HepG2 (cell line): ENCODE data around the gene RBBP5. TPM values are rescaled to one million over a fixed set of nuclear protein-coding genes. Genes with fewer than 3 reads are reported as not detected.
A peak's percentile ranks its signal among the peaks of the same experiment; 100 is the strongest.

Experiments used
- ATAC-seq: fragments of 200-7000 bp; cut with Tn5 transposase; 3 replicates; pipeline ENCODE4 v1.9.1; 2020; ENCODE audit warnings: mild to moderate bottlenecking, moderate library complexity
- BruUV-seq: library from RNA; stranded (reverse); fragments of 400-500 nt; replicated peaks from 2 replicates; lab custom pipeline; 2021; lab: Mats Ljungman, UMichigan
- CTCF ChIA-PET: fragments of 300-600 bp; formaldehyde crosslinking; extraction: SDS; loops from one replicate; lab custom pipeline; 2021; ENCODE audit warnings: low total read pairs, inconsistent platforms, low intra/inter-chr PET ratio; lab: Yijun Ruan, JAX
- POLR2A ChIA-PET: fragments of 350-600 bp; sonication (Branson Sonifier 250); formaldehyde crosslinking; loops from one replicate; lab custom pipeline; 2020; ENCODE audit warnings: antibody characterized with exemption, inconsistent platforms; lab: Yijun Ruan, JAX
- DNase-seq: peaks from one replicate; pipeline ENCODE4 v3.0.0-alpha.2; 2015; ENCODE audit warnings: low spot score
- FAIRE-seq: peaks from 3 replicates; lab custom pipeline; 2011; peaks lifted over from hg19 to GRCh38; lab: Jason Lieb, UNC
- H2AFZ ChIP-seq: one replicate; pipeline ENCODE4 v1.6.1; 2011; ENCODE audit warnings: low read length, inconsistent platforms
- H3K27ac ChIP-seq: fragments of 300-600 bp; 3 replicates; pipeline ENCODE4 v1.8.0; 2011; ENCODE audit warnings: mixed run types, mild to moderate bottlenecking, mixed read lengths, low read length, inconsistent platforms; ENCODE audit not compliant: insufficient read depth; ENCODE audit errors: extremely low read length
- H3K27me3 ChIP-seq, 2 experiments: fragments of 200-600 bp in 1 of 2; 2 replicates in 1 of 2; 3 replicates in 1 of 2; pipeline versions ENCODE4 v1.6.0 to v1.8.0; 2011; ENCODE audit warnings: low read length in 2 of 2, mild to moderate bottlenecking in 2 of 2, moderate library complexity in 2 of 2, inconsistent platforms in 1 of 2; ENCODE audit not compliant: insufficient read depth in 2 of 2, control insufficient read depth in 1 of 2
- H3K36me3 ChIP-seq, 2 experiments: fragments of 200-600 bp in 1 of 2; replicated peaks in 1 of 2; 2 replicates in 1 of 2; 3 replicates in 1 of 2; pipeline versions ENCODE4 v1.5.1 to v1.8.0; 2011; ENCODE audit warnings: low read length in 2 of 2, inconsistent platforms in 1 of 2; ENCODE audit not compliant: insufficient read depth in 2 of 2, control insufficient read depth in 1 of 2
- H3K4me1 ChIP-seq: 2 replicates; pipeline ENCODE4 v1.5.1; 2012; ENCODE audit warnings: low read length, inconsistent platforms; ENCODE audit not compliant: insufficient read depth
- H3K4me2 ChIP-seq: 2 replicates; pipeline ENCODE4 v1.6.0; 2011; ENCODE audit warnings: low read depth, low read length, inconsistent platforms
- H3K4me3 ChIP-seq, 3 experiments: fragments of 200-600 bp in 1 of 3; sonication (generic), shearing (Covaris generic) in 1 of 3; replicated peaks in 1 of 3; 2 replicates each; pipeline ENCODE4 v1.5.1; 2011 to 2016; ENCODE audit warnings: low read length in 3 of 3, inconsistent platforms in 2 of 3, low read depth in 2 of 3, mild to moderate bottlenecking in 2 of 3, control low read depth in 1 of 3, mixed read lengths in 1 of 3; ENCODE audit not compliant: insufficient read depth in 1 of 3
- H3K79me2 ChIP-seq: one replicate; pipeline ENCODE4 v1.6.1; 2011; ENCODE audit warnings: low read length, inconsistent platforms; ENCODE audit not compliant: insufficient read depth
- H3K9ac ChIP-seq: 2 replicates; pipeline ENCODE4 v1.6.0; 2011; ENCODE audit warnings: mild to moderate bottlenecking, low read depth, low read length, inconsistent platforms; ENCODE audit not compliant: insufficient read depth
- H3K9me3 ChIP-seq: 2 replicates; pipeline ENCODE4 v1.5.1; 2012; ENCODE audit warnings: mild to moderate bottlenecking, low read length
- H4K20me1 ChIP-seq: 2 replicates; pipeline ENCODE4 v1.6.0; 2011; ENCODE audit warnings: inconsistent platforms, mild to moderate bottlenecking, low read length, moderate library complexity; ENCODE audit not compliant: insufficient read depth
- NFKB2 ChIP-seq: sonication (generic); formaldehyde crosslinking; IDR thresholded peaks from 2 replicates; pipeline ENCODE4 v1.4.0; 2020; ENCODE audit warnings: missing genetic modification reagents, borderline replicate concordance
- PITX1 ChIP-seq: sonication (generic); formaldehyde crosslinking; IDR thresholded peaks from 2 replicates; pipeline ENCODE4 v1.5.1; 2020; ENCODE audit warnings: mild to moderate bottlenecking, missing genetic modification reagents
- ZNF629 ChIP-seq: sonication (generic); formaldehyde crosslinking; conservative IDR thresholded peaks from 2 replicates; pipeline ENCODE4 v1.5.0; 2020; ENCODE audit warnings: missing genetic modification reagents
- whole genome bisulfite sequencing: methylation state at CpG from one replicate; pipeline ENCODE4 v1.1.6; 2017; ENCODE audit warnings: low lambda C conversion rate; 5-methylcytosine and 5-hydroxymethylcytosine counted together
- in situ Hi-C: cut with HindIII; loops from 2 replicates; pipeline ENCODE4 v1.10.0; 2017; ENCODE audit warnings: low pct_unique_long_range_greater_than_20kb; ENCODE audit not compliant: extremely low pct_ligation_motif_present
- intact Hi-C: fragments of 100-400 bp; cut with micrococcal nuclease; formaldehyde crosslinking; loops from one replicate; pipeline ENCODE4 v1.10.0; 2022; ENCODE audit not compliant: unreplicated experiment
- polyA plus RNA-seq, 8 experiments: library from polyadenylated mRNA; depleted of rRNA in 3 of 8; stranded (reverse) in 7 of 8; unstranded in 1 of 8; fragments of >200 nt; fragmentation: Illumina TruSeq in 4 of 8; extraction: Trizol in 4 of 8; gene quantifications; 2 replicates each; pipeline versions ENCODE4 v1.2.1 to v1.2.3, GENCODE V29; 2011 to 2016; ENCODE audit warnings: low read depth in 4 of 8, missing spikeins in 1 of 8, mixed read lengths in 1 of 8; ENCODE audit not compliant: insufficient read depth in 1 of 8
- total RNA-seq, 5 experiments: library from RNA; depleted of rRNA; stranded (reverse); fragments of >200 nt; fragmentation: Illumina TruSeq; extraction: Trizol; gene quantifications; 2 replicates each; pipeline ENCODE4 v1.2.3, GENCODE V29; 2016; ENCODE audit warnings: low read depth in 1 of 5
- TF ChIP-seq, protein P1 (sequence below): sonication (generic); formaldehyde crosslinking; IDR thresholded peaks from 2 replicates; pipeline ENCODE4 v1.9.0; 2021; ENCODE audit warnings: mild to moderate bottlenecking, missing genetic modification reagents
- TF ChIP-seq, protein P2 (sequence below): sonication (generic); formaldehyde crosslinking; IDR thresholded peaks from 2 replicates; pipeline ENCODE4 v1.5.0; 2020; ENCODE audit warnings: missing genetic modification reagents

RBBP5 gene
- total and polyA plus RNA-seq, 2 of the 13 experiments (the other 11 are each of a cell fraction or from before 2014, with no cell fraction given) = 6.6 to 17.1 TPM

DNA sequence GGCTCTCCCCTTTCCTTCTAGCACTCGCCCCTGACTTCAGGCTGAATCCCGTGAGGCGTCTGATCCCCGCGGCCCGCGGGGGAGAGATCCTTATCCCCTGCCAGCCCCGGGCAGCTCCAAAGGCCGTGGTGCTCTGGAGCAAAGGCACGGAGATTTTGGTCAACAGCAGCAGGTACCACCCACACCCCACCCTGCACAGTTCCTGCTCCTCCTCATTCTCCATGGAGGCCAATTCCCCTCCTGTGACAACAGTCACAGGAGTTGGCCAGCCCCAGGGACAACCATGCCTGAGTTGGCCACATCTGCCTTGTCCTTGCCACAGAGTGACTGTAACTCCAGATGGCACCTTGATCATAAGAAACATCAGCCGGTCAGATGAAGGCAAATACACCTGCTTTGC lies 57.5 kb downstream of the RBBP5 start (continued):
- TF ChIP-seq, protein P1, sequence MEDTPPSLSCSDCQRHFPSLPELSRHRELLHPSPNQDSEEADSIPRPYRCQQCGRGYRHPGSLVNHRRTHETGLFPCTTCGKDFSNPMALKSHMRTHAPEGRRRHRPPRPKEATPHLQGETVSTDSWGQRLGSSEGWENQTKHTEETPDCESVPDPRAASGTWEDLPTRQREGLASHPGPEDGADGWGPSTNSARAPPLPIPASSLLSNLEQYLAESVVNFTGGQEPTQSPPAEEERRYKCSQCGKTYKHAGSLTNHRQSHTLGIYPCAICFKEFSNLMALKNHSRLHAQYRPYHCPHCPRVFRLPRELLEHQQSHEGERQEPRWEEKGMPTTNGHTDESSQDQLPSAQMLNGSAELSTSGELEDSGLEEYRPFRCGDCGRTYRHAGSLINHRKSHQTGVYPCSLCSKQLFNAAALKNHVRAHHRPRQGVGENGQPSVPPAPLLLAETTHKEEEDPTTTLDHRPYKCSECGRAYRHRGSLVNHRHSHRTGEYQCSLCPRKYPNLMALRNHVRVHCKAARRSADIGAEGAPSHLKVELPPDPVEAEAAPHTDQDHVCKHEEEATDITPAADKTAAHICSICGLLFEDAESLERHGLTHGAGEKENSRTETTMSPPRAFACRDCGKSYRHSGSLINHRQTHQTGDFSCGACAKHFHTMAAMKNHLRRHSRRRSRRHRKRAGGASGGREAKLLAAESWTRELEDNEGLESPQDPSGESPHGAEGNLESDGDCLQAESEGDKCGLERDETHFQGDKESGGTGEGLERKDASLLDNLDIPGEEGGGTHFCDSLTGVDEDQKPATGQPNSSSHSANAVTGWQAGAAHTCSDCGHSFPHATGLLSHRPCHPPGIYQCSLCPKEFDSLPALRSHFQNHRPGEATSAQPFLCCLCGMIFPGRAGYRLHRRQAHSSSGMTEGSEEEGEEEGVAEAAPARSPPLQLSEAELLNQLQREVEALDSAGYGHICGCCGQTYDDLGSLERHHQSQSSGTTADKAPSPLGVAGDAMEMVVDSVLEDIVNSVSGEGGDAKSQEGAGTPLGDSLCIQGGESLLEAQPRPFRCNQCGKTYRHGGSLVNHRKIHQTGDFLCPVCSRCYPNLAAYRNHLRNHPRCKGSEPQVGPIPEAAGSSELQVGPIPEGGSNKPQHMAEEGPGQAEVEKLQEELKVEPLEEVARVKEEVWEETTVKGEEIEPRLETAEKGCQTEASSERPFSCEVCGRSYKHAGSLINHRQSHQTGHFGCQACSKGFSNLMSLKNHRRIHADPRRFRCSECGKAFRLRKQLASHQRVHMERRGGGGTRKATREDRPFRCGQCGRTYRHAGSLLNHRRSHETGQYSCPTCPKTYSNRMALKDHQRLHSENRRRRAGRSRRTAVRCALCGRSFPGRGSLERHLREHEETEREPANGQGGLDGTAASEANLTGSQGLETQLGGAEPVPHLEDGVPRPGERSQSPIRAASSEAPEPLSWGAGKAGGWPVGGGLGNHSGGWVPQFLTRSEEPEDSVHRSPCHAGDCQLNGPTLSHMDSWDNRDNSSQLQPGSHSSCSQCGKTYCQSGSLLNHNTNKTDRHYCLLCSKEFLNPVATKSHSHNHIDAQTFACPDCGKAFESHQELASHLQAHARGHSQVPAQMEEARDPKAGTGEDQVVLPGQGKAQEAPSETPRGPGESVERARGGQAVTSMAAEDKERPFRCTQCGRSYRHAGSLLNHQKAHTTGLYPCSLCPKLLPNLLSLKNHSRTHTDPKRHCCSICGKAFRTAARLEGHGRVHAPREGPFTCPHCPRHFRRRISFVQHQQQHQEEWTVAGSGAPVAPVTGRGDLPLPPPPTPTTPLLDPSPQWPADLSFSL = no peak
- TF ChIP-seq ZNF629 (CRISPR knock-in tag) (no peak), NFKB2 (CRISPR knock-in tag) (no peak)
- TF ChIP-seq, protein P2, sequence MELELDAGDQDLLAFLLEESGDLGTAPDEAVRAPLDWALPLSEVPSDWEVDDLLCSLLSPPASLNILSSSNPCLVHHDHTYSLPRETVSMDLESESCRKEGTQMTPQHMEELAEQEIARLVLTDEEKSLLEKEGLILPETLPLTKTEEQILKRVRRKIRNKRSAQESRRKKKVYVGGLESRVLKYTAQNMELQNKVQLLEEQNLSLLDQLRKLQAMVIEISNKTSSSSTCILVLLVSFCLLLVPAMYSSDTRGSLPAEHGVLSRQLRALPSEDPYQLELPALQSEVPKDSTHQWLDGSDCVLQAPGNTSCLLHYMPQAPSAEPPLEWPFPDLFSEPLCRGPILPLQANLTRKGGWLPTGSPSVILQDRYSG (CRISPR knock-in tag) = no peak

DNA sequence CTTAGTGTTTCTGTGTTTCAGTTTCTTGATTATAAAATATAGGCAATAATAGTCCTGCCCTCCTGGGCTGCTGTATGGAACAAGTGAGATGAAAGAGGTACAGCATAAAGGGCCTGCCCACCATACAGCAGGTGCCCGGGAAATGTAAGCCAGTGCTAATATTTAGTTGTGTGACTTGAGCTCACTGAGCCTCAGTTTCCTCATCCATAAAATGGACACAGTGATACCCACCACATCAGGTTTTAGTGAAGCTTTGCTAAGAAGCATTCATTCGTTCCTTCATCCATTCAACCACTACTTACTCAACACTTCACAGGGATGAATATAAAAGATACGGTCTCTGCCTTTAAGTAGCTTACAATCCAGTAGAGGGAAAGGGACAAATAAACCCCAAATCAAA lies 58.9 kb downstream of the RBBP5 start:
- CTCF ChIA-PET = interaction anchor here (4.2 kb wide), 1 partner anchor 74 kb away, joined by 41 read pairs; no protein-coding TSS in a partner anchor

More for the DNA sequence above, 58.9 kb downstream of the RBBP5 start:
- POLR2A ChIA-PET = no interaction called here
- H3K36me3 ChIP-seq = no peaks in the 10 kb centered on the region
- no peak overlapping the region for H3K4me3 ChIP-seq
- peaks cover 1 to 33% of the 10 kb centered on the region in 2 experiments; a peak in 4 of 5 replicates for H3K27me3 ChIP-seq
- ATAC-seq (no peak), DNase-seq (no peak), FAIRE-seq (no peak)
- no peak overlapping the region for H3K4me2 ChIP-seq
- no peaks in the 10 kb centered on the region for H3K4me1 ChIP-seq
- H3K9me3 ChIP-seq = no peaks in the 10 kb centered on the region
- 14% methylated on average over 3 of the region's 3 CpGs for WGBS
- BruUV-seq = no TSS peak
- H3K79me2 ChIP-seq = no peaks in the 10 kb centered on the region
- H3K9ac ChIP-seq = no peak overlapping the region
- H2AFZ ChIP-seq = no peak overlapping the region
- TF ChIP-seq PITX1 (CRISPR knock-in tag) (no peak), ZNF629 (CRISPR knock-in tag) (peak; percentile 63)
- intact Hi-C loops = no loop called here
- no peaks in the 10 kb centered on the region for H4K20me1 ChIP-seq
- no peak overlapping the region for H3K27ac ChIP-seq
- in situ Hi-C loops = loop anchor here (5.0 to 10.0 kb wide), 2 partner anchors 86 to 192 kb away; no protein-coding TSS in a partner anchor
